GM21390 (cell line): ENCODE data around the gene DHFR2.
"Not testable (repeated sequence)": the region's sequence is repeated elsewhere in the genome, so short reads cannot be mapped to it uniquely, and the experiment has no call there.

Experiments
- ATAC-seq: cut with Tn5 transposase; IDR thresholded peaks from one replicate; pipeline ENCODE4 v1.9.1; 2021; ENCODE audit not compliant: unreplicated experiment

DHFR2 gene

GRCh38 chr3:94062513-94063404 lies at the start of gene DHFR2, which contains the start of gene NSUN3:
Gene DHFR2 (minus strand): TSS chr3:94062916. CDS start chr3:94061511, 1,405 bp downstream.
Gene NSUN3 (plus strand): TSS chr3:94063061. CDS start chr3:94063127, 66 bp downstream.
- peak; percentile 96 for ATAC-seq

- ATAC-seq, result no peak
Observed at GRCh38 chr3:94110854-94111253, 48.1 kb upstream of the DHFR2 start.

- ATAC-seq, result not testable (repeated sequence)
Observed at GRCh38 chr3:94110232-94110631, 47.5 kb upstream of the DHFR2 start.

GRCh38 chr3:94106268-94106667 lies 43.6 kb upstream of the DHFR2 start:
- ATAC-seq, result no peak

GRCh38 chr3:94101860-94102259 lies 39.1 kb upstream of the DHFR2 start:
- no peak for ATAC-seq

- no peak for ATAC-seq
Observed at GRCh38 chr3:94099311-94099710, 36.6 kb upstream of the DHFR2 start.

GRCh38 chr3:94098452-94098851 lies 35.7 kb upstream of the DHFR2 start:
- ATAC-seq, result no peak

GRCh38 chr3:94095111-94095510 lies 32.4 kb upstream of the DHFR2 start:
- ATAC-seq, result no peak

GRCh38 chr3:94093151-94093550 lies 30.4 kb upstream of the DHFR2 start:
- ATAC-seq, result no peak

- ATAC-seq, result no peak
Observed at GRCh38 chr3:94092086-94092485, 29.4 kb upstream of the DHFR2 start.

GRCh38 chr3:94089126-94089525 lies 26.4 kb upstream of the DHFR2 start:
- ATAC-seq, result no peak

GRCh38 chr3:94083261-94083660 lies 20.5 kb upstream of the DHFR2 start:
- peak; percentile 76 for ATAC-seq

- ATAC-seq, result no peak
Observed at GRCh38 chr3:94082391-94082937, 19.7 kb upstream of the DHFR2 start.

GRCh38 chr3:94081884-94082283 lies 19.2 kb upstream of the DHFR2 start:
- ATAC-seq, result no peak

GRCh38 chr3:94080552-94080951 lies 17.8 kb upstream of the DHFR2 start:
- not testable (repeated sequence) for ATAC-seq

GRCh38 chr3:94076055-94076454 lies 13.3 kb upstream of the DHFR2 start:
- no peak for ATAC-seq

- peak; percentile 52 for ATAC-seq
Observed at GRCh38 chr3:94071713-94072284, 9.1 kb upstream of the DHFR2 start.

GRCh38 chr3:94070341-94070911 lies 7.7 kb upstream of the DHFR2 start:
- peak; percentile 57 for ATAC-seq

- no peak for ATAC-seq
Observed at GRCh38 chr3:94069194-94069813, 6.6 kb upstream of the DHFR2 start.

- ATAC-seq, result no peak
Observed at GRCh38 chr3:94066506-94067500, 4.1 kb upstream of the DHFR2 start.
